ENCODE measurements around the gene NSMCE1. TPM values are rescaled to one million over a fixed set of nuclear protein-coding genes. Genes with fewer than 3 reads are reported as not detected.

The NSMCE1 gene
- total and polyA plus RNA-seq, 8 donors, result 48.6 to 71.7 (median 65.0) TPM

GRCh38 chr16:27214084-27214961 lies 54.2 kb downstream of the NSMCE1 start:
- intact Hi-C loops (cut with DNase I), result no loop called here
- Histone ChIP-seq H3K9me3 (no peaks in the 10 kb centered on the region), H3K4me1 (no peaks in the 10 kb centered on the region), H3K36me3 (peaks cover 0 to 77% of the 10 kb centered on the region in 2 donors), H3K4me3 (no peak overlapping the region), H3K27me3 (no peaks in the 10 kb centered on the region), H3K27ac (no peak overlapping the region)
- TF ChIP-seq, protein P1, sequence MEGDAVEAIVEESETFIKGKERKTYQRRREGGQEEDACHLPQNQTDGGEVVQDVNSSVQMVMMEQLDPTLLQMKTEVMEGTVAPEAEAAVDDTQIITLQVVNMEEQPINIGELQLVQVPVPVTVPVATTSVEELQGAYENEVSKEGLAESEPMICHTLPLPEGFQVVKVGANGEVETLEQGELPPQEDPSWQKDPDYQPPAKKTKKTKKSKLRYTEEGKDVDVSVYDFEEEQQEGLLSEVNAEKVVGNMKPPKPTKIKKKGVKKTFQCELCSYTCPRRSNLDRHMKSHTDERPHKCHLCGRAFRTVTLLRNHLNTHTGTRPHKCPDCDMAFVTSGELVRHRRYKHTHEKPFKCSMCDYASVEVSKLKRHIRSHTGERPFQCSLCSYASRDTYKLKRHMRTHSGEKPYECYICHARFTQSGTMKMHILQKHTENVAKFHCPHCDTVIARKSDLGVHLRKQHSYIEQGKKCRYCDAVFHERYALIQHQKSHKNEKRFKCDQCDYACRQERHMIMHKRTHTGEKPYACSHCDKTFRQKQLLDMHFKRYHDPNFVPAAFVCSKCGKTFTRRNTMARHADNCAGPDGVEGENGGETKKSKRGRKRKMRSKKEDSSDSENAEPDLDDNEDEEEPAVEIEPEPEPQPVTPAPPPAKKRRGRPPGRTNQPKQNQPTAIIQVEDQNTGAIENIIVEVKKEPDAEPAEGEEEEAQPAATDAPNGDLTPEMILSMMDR (IDR thresholded peaks at IDR 0.05), result no peak
- ATAC-seq (no peak), DNase-seq (no peak)

- DNase-seq (no peak), ATAC-seq (no peak)
- Histone ChIP-seq H3K27me3 (no peaks in the 10 kb centered on the region), H3K9me3 (no peaks in the 10 kb centered on the region), H3K27ac (no peak overlapping the region), H3K4me1 (no peaks in the 10 kb centered on the region), H3K4me3 (no peak overlapping the region), H3K36me3 (peaks cover 0 to 57% of the 10 kb centered on the region in 2 donors)
- intact Hi-C loops (cut with DNase I), result no loop called here
- TF ChIP-seq, protein P1 (IDR thresholded peaks at IDR 0.05), result no peak
Observed at GRCh38 chr16:27211026-27211425, 57.5 kb downstream of the NSMCE1 start.

DNA sequence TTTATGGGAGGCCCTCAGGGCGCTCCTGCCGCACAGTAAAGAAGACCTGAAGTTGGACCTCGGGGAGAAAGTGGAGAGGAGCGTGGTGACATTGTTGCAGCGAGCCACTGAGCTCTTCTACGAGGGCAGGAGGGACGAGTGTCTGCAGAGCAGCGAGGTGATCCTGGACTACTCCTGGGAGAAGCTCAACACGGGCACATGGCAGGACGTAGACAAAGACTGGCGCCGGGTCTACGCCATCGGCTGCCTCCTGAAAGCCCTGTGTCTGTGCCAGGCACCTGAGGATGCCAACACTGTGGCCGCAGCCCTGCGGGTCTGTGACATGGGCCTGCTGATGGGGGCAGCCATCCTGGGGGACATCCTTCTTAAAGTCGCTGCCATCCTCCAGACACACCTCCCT lies 58.4 kb downstream of the NSMCE1 start:
- Histone ChIP-seq H3K27me3 (no peaks in the 10 kb centered on the region), H3K36me3 (peaks cover 0 to 49% of the 10 kb centered on the region in 2 donors), H3K4me1 (no peaks in the 10 kb centered on the region), H3K4me3 (no peak overlapping the region), H3K27ac (no peak overlapping the region), H3K9me3 (no peaks in the 10 kb centered on the region)
- TF ChIP-seq, protein P1 (IDR thresholded peaks at IDR 0.05), result no peak
- ATAC-seq (no peak), DNase-seq (no peak)
- intact Hi-C loops (cut with DNase I), result no loop called here

GRCh38 chr16:27209591-27209990 lies 59.0 kb downstream of the NSMCE1 start:
- TF ChIP-seq, protein P1 (IDR thresholded peaks at IDR 0.05), result no peak
- Histone ChIP-seq H3K9me3 (no peaks in the 10 kb centered on the region), H3K4me3 (no peak overlapping the region), H3K27ac (no peak overlapping the region), H3K27me3 (no peaks in the 10 kb centered on the region), H3K36me3 (peaks cover 0 to 43% of the 10 kb centered on the region in 2 donors), H3K4me1 (peaks cover 2 to 5% of the 10 kb centered on the region in 2 donors)
- ATAC-seq (no peak), DNase-seq (no peak)
- intact Hi-C loops (cut with DNase I), result no loop called here

- H3K36me3 ChIP-seq, result peaks cover 0 to 35% of the 10 kb centered on the region in 2 donors
- DNase-seq, result no peak
- H3K27ac ChIP-seq, result no peak overlapping the region
- H3K4me1 ChIP-seq, result peaks cover 6 to 11% of the 10 kb centered on the region in 2 donors
- TF ChIP-seq, protein P1 (IDR thresholded peaks at IDR 0.05), result no peak
- H3K27me3 ChIP-seq, result no peaks in the 10 kb centered on the region
- ATAC-seq, result no peak
- intact Hi-C loops (cut with DNase I), result no loop called here
- H3K9me3 ChIP-seq, result no peaks in the 10 kb centered on the region
- H3K4me3 ChIP-seq, result no peak overlapping the region
Observed at GRCh38 chr16:27208796-27209195, 59.8 kb downstream of the NSMCE1 start.
